Hypothalamus (tissue), 51 donors: ENCODE results near the gene FBLN1.
"Not testable (repeated sequence)": the region's sequence is repeated elsewhere in the genome, so short reads cannot be mapped to it uniquely, and the experiment has no call there.

Source experiments
- DNase-seq, 51 donors: peaks; one replicate each; lab custom pipeline; 2025; lab: John Stamatoyannopoulos, UW

FBLN1 gene

DNA sequence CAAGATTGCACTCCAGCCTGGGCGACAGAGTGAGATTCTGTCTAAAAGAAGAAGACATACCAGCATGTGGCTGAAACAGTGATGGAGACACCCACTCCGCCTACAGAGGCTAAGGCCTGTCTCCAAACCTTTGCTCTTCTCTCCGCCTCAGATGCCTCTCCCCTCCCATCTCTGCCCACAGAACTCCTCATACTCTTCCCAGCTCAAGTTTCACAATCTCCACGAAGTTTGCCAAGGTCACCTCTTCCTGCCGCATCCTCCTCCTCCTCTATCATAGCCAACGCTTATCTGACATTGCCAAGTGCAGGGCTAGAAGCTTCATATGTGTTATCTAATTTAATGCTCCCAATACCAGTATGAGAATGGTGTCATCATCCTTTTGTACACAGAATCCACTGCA lies 25.9 kb upstream of the FBLN1 start:
- DNase-seq: no peak

DNA sequence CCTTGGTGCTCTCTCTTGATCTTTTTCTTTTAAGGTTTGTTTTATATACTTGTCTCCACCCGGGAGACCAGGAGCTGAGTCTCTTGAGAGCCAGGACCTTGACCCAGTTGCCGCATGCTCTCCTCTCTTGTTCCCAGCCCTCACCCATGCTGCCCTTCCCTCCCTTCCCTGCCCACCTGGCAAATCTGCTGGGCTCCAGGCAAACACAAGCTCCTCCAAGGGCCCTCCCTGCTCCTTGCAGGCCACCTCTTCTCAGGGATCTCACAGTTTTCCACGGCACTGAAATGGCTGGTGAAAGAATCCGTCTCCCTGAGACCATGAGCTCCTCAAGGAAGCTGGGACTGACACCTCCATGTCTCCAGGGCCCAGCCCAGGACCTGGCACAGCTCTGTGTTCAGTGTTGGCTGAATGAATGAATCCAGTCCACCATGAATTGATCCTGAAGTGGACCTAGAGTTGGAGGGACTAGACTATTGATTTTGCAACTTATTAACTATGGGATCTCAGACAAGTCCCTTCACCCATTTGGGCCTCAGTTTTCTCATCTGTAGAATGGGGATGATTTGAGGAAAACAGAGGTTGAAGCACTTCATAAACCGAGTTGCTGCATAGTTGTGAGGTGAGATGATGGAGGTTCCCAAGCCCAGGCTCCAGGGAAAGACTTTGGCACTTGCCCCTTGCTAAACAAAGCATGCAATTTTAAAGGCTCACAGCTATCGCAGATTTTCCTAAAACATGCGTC lies 25.1 kb upstream of the FBLN1 start:
- no peak for DNase-seq

DNA sequence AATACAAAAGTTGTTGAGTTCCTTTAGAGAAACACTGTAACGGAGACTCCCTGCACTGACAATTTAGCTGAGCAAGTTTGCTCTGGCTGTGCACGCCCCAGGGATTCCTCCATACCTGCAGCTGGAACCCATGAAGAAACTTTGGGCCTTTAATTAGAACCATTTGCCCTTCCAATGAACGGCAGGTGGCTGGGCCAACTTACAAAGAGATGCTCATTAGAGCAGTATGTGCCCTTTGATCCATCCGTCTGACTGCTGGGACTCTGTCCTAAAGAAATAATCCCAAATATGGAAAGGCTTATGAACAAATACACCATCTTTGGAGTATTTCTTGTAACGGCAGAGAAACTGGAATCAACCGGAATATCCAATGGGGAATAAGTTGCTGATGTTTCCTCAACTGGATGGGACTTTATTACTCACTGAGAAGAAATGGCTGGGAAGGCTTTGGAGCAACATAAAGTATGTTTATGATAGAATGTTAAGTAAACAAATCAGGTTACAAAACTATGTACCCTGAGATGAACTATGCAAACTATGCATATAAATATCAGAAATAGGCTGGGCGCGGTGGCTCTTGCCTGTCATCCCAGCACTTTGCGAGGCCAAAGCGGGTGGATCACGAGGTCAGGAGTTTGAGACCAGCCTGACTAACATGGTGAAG lies 24.4 kb upstream of the FBLN1 start:
- DNase-seq: no peak

DNA sequence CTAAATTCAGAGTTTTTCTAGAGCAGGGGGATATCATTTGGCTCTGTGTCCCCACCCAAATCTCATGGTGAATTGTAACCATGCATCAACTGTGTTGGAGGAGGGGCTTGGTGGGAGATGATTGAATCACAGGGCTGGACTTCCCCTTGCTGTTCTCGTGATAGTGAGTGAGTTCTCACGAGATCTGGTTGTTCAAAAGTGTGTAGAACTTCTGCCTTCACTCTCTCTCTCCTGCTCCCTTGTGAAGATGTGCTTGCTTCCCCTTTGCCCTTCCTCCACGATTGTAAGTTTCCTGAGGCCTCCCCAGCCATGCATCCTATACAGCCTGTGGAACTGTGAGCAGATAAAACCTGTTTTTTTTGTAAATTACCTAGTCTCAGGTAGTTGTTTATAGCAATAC lies 22.0 kb upstream of the FBLN1 start:
- DNase-seq: no peak

DNA sequence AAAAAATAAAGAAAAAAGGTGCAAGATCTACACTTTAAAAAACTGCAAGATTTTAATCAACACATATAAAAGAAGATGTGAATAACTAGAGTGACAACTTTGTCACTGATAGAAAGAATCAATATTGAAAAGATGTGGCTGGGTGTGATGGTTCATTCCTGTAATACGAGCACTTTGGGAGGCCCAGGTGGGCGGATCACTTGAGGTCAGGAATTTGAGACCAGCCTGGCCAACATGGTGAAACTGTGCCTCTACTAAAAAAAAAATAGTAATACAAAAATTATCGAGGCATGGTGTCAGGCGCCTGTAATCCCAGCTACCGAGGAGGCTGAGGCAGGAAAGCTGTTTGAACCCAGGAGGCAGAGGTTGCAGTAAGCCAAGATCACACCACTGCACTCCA lies 21.0 kb upstream of the FBLN1 start:
- DNase-seq: no peak

DNA sequence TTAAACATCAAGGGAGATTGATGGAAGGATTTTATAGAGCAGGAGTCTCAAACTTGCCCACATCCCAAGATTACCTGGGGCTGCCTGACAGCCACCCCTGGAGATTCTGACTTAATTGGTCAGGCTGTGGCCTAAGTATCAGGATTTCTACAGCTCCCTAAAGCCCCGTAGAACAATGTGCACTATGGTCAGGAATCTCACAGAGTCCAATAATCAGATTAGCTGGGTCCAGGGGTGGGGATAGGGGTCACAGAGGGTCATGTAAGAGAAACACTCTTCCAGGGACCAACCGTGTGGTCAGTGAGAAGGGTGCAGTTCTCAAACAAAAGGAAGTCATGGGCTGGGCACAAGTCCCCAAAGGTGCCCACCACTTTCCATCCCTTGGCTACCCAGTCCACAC lies 20.5 kb upstream of the FBLN1 start:
- no peak for DNase-seq

DNA sequence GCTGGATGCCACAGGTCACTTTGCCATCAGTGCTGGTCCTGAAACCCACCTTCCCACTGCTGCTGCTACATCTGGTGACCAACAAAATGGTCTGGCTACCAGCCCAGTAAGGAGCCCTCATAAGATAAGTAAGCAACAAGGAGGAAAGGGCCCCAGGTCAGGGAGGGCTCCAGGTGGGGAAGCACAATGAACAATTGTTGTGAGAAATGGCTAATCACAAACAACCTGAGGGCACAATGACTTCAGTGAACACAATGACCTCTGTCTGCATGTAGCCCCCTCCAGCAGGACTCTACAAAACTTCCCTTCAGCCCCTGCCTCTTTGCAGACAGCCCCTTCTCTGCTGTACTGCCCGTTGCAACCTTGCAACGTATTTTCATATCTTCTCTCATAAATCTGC lies 19.4 kb upstream of the FBLN1 start:
- DNase-seq: no peak

DNA sequence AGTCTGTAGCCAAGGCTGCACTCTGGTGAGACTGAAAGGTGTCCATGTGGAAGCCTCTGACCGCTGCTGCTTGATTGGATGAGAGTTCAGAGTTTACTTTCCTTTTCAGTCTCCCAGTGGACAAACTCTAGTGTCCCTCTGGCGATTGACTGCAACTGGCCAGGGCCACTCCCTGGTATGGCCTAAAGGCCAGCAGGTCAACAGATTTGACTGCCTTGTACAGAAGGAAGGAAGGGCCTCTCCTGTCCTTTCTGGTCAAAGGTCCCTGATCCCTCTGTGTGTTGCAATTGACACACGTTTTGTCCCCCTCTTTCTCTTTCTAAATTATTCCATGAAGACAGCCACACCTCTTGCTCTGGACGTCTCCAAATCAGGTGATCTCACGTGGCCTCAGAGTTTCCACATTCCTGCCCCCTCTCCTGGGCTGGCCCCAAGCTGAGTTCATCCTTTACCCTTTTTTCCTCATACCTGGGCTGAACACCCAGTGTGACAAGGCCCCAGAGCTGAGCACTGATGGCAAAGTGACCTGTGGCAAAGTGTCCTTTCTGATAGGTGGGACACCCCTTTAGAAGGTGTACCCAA lies 18.7 kb upstream of the FBLN1 start:
- DNase-seq: no peak

DNA sequence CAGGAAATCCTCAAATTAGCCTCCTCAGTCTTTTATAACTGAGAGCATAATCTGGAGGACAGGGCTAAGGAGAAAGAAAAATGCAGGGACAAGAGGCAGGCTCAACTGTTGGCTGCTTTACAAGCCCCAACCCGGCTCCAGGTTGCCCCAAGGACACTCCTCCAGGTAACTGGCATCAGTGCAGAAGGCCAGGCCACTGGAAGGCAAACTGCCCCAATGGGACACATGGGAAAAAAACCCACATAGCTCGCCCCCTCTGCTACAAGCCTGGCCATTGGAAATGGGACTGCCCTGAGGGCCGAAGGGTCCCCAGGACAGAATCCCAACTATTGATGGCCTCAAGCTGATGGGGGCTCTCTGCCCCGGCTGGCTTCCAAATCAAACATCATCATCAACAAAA lies 17.9 kb upstream of the FBLN1 start:
- DNase-seq: no peak

DNA sequence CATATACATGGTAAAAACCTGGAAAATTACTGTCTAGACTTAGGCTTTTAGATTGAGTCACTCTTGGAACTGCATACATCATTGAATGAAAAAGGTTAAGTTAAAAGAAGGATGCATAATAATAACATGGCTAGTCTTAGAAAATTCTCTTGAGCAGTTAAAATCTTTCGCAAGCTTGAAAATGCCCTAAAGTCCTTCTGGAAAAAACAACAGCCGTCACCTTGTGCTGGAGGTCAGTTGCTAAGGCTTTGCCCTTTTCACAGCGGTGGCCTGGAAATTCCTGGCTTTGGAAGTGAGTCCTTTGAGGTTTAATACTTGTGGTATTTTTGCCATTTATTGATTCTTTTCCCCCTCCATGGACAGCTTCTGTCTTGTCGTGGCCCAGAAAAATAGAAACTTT lies 17.4 kb upstream of the FBLN1 start:
- DNase-seq: no peak

DNA sequence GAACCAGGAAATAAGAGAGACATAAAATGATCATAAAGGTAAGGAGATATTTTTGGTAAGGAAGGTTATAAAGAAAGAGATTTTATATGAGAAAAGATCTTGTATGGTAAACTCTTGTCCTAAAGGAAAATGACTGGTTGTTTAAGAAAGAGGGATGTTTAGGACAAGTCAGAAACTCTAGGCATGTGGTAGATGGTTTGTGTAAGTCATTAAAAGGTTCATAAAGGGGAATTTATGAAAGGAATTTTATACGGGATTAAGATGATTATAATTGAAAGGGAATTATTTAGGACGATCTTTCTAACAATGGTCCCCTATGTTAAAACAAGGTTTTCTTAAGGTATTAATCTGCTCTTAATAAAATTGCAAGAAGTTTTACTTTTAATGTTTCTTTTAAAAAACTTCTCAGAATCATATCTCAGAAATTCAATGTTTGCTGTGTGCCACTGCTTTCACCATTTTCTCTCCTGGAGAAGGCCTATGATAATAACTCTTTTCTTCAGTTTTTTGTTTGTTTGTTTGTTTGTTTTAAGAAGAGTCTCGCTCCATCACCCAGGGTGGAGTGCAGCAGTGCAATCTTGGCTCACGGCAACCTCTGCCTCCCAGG lies 13.8 kb upstream of the FBLN1 start:
- DNase-seq: no peak

DNA sequence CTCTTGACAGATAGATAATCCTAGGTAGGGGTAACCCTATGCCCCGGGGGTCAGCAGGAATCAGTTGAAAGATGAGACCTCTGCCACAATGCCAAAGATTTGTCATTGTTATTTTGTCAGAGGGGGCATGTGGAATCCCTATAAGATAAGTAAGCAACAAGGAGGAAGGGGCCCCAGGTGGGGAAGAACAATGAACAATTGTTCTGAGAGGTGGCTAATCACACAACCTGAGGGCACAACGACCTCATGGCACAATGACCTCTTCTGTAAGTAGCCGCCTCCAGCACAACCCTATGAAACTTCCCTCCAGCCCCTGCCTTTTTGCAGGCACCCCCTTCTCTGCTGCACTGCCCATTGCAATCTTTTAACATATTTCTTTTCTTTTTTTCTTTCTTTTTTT lies 11.8 kb upstream of the FBLN1 start:
- no peak for DNase-seq

DNA sequence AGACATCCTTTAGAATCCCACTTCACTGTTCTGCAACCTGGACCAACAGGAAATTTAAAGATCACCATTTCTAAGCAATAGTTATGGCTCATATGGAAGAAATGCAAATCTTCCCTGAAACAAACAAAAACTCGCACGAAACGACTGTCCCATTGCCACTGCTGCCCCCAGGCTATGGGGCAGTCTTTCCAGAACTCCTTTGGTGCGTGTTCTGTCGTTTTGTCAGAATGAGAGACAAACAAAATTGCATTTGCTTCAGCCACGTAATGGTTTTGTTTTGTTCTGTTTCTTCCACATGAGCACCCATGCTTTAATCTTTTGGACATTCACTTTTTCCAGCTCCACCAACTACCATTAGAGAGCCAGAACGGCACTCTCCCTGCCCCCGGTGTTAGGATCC lies 10.8 kb upstream of the FBLN1 start:
- DNase-seq: no peak

DNA sequence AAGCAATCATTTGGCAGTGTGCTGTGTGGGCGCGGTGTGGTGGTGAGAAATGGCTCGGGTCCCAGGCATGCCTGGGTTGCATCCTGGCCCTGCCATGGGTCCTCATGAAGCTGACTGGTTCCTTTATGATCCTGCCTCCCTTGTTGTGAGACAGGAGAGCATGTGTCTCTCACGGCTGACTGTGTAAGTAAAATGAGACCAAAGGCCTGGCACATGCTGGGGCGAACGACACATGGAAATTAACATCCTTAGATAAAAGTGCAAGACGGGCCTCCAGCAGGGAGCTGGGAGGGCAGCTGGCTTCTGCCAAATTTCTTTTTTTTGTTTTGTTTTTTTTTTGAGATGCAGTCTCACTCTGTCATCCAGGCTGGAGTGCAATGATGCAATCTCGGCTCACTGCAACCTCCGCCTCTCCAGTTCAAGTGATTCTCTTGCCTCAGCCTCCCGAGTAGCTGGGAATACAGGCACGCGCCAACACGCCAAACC lies 9.4 kb upstream of the FBLN1 start:
- DNase-seq: no peak

DNA sequence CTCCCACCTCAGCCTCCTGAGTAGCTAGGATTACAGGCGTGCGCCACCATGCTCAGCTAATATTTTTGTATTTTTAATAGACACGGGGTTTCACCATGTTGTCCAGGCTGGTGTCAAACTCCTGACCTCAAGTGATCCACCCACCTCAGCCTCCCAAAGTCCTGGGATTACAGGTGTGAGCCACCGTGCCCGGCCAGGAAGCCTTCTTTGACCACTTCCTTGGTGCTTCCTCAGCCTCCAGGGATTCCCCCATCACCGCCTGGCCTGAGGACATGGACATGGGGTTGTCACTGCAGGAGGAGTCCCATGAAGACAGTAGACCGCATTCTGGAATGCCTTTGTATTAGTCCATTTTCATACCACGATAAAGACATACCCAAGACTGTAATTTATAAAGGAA lies 8.4 kb upstream of the FBLN1 start:
- not testable (repeated sequence) for DNase-seq

DNA sequence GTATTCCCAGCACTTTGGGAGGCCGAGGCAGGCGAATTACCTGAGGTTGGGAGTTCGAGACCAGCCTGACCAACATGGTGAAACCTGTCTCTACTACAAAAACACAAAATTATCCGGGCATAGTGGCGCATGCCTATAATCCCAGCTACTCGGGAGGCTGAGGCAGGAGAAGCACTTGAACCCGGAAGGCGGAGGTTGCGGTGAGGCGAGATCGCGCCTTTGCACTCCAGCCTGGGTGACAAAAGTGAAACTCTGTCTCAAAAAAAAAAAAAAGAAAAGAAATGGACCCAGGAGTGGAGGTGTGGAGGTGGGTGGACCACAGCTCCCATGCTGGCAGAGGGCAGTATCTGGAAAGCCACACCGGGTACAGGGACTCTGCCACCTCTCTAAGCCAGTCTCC lies 7.1 kb upstream of the FBLN1 start:
- not testable (repeated sequence) for DNase-seq

DNA sequence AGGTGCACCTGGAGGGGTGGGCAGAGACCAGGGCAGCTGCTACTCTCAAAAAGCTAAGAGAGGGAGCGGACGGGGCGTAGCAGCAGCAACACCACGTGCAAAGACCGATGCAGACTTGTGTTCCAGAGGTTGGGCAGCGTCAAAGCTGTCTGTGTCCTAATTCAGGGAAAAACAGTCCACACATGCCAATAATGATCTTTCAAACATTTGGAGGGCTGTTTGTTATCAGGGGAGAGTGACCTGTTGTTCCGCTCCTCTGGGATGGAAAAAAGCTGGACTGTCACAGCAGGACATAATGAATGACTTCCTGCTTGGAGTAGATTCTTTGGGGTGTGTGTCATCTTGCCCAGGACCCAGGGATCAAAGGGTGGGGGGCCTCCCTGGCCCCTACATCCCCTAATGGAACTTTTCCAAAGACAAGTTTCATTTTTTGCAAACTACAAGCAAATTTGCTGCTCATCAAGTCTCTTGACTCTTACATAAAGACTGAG lies 6.2 kb upstream of the FBLN1 start:
- no peak for DNase-seq

DNA sequence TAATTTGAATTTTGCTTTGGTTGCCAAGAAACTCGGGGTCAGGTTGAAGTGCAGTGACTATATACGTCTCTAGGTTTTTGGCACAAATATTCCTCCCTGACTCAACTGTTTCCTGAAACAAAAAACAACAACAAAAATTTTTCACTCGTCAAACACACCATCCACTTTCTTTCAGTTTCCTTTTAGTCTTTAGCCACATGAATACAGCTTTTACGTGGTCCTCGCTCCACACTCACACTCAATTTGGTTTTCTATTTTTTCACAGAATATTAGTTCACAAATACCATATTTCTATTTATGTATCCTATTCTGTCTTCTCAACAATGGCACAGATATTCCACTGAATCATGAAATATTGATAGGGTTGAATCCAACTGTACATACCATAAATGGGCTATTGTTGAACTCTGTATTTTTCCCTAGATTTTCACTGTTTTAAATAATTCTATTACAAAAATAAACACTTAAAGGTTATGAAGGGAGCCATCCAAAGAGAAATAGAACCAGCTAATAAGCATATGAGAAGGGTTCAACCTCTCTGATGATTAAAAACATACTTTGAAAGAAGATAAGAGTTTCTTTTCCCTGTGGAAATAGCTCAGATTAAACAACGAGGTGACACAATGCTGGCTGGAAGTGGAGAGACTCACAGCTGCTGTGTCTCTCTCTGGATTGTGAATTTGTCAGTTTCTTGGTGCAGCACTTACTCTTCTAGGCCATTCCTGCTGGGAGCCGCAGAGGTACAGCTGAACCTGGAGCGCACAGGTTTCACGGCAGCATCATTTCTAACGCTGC lies 5.1 kb upstream of the FBLN1 start:
- DNase-seq: no peak

DNA sequence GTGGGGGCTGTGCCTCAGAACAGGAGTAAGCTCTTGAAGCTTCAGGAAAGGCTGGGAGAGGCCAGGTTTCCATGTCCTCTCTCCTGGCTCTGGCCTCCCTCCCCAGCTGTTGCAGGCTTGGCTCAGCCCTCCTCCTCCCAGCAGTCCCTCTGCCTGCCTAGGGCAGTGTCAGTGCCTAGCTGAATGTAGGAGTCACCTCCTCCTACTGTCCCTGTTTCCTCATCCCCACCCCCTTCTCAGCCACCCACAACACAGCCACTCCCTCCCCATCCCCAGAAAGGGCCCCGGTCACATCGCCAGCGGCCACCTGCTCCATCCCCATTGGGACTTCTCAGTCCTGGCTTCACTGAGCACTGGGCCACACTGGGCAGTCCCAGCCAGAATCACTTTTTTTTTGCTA lies 2.9 kb upstream of the FBLN1 start:
- DNase-seq: no peak

DNA sequence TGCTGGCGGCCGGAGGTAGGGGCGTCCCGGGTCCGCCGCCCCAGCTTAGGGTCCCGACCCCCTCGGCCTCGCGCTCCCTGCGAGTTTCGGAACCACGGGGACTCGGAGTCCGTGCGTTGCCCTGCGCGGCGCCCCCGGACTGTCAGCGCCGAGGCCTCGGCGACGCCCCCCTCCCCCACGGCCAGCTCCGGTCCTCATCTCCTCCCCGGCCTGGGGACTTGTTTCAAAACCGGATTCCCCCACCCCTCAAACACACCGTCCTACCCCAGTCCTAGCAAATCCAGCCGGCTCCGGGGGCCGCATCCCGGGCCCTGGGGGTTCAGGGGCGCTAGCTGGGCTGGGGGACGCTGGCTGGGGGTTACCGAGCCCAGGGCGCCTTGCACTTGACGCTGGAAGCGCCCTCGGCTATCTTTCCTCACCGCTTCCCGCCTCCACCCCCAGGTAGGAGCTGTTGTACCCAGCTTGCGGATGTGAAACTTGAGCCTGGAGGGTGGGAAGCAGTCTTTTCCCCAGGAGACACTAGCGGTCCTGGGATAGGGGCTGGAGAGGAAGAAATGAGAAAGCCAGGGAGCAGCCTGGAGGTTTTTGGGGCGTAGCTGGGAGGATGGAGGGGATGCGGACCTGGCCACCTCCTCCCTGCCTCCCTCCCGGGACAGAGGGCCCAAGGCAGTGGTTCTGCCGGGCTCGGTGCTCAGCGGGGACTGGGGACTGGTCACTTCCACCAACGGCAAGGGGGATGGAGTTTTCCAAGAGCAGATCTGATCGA lies 550 bp downstream of the FBLN1 start:
- DNase-seq: no peak
